Omental fat pad (tissue), 4 donors: ENCODE results near the gene NOX4. TPM values are rescaled to one million over a fixed set of nuclear protein-coding genes. Genes with fewer than 3 reads are reported as not detected.
"Not testable (repeated sequence)": the region's sequence is repeated elsewhere in the genome, so short reads cannot be mapped to it uniquely, and the experiment has no call there.

Experiments used
- ATAC-seq: fragments of 150-250 bp; one replicate; pipeline ENCODE4 v1.9.1; 2016; ENCODE audit warnings: mild to moderate bottlenecking, moderate library complexity; ENCODE audit not compliant: low FRiP score
- DNase-seq: peaks from one replicate; pipeline ENCODE4 v3.0.0-alpha.2; 2019; ENCODE audit warnings: low spot score
- CTCF ChIP-seq, 3 donors: fragments of 450-650 bp; IDR thresholded peaks; one replicate each; pipeline ENCODE4 v1.5.1; 2016 to 2017; ENCODE audit warnings: antibody characterized with exemption in 3 of 3, mild to moderate bottlenecking in 3 of 3, moderate library complexity in 2 of 3
- total RNA-seq, 4 donors: library from RNA; depleted of rRNA; stranded (reverse); fragments of >200 nt; gene quantifications; one replicate each; pipeline ENCODE4 v1.1.0, GENCODE V29; 2016

Gene NOX4
- total RNA-seq, 4 donors from 2014 or later = 2.6 to 36.3 (median 21.4) TPM

GRCh38 chr11:89331940-89332339 is 159.2 kb downstream of the NOX4 start:
- not testable (repeated sequence) for DNase-seq, ATAC-seq

GRCh38 chr11:89327885-89328284 is 163.3 kb downstream of the NOX4 start:
- no peak for TF ChIP-seq CTCF (IDR thresholded peaks at IDR 0.05)
- ATAC-seq (no peak), DNase-seq (no peak)

- TF ChIP-seq CTCF (IDR thresholded peaks at IDR 0.05) = no peak
- ATAC-seq (no peak), DNase-seq (no peak)
These were observed 169.8 kb downstream of the NOX4 start for GRCh38 chr11:89321401-89321800.

GRCh38 chr11:89310607-89311006 is 180.6 kb downstream of the NOX4 start:
- not testable (repeated sequence) for DNase-seq, ATAC-seq

GRCh38 chr11:89309321-89309985 is 181.7 kb downstream of the NOX4 start:
- ATAC-seq, DNase-seq: not testable (repeated sequence)

GRCh38 chr11:89308272-89308671 is 182.9 kb downstream of the NOX4 start:
- DNase-seq, ATAC-seq: not testable (repeated sequence)

GRCh38 chr11:89303029-89303428 is 188.1 kb downstream of the NOX4 start:
- not testable (repeated sequence) for DNase-seq, ATAC-seq

- ATAC-seq, DNase-seq: not testable (repeated sequence)
These were observed 196.2 kb downstream of the NOX4 start for GRCh38 chr11:89295023-89295422.

- DNase-seq = no peak
- no peak for TF ChIP-seq CTCF (IDR thresholded peaks at IDR 0.05)
- ATAC-seq = no peak
These were observed 197.1 kb downstream of the NOX4 start for GRCh38 chr11:89293965-89294679.

GRCh38 chr11:89288004-89288403 is 203.2 kb downstream of the NOX4 start:
- ATAC-seq, DNase-seq: not testable (repeated sequence)

GRCh38 chr11:89286601-89287000 is 204.6 kb downstream of the NOX4 start:
- not testable (repeated sequence) for DNase-seq, ATAC-seq

- ATAC-seq, DNase-seq: not testable (repeated sequence)
These were observed 210.0 kb downstream of the NOX4 start for GRCh38 chr11:89281032-89281677.
